Gastroesophageal sphincter (tissue), 4 donors: ENCODE data around the gene HELQ. TPM values are rescaled to one million over a fixed set of nuclear protein-coding genes. Genes with fewer than 3 reads are reported as not detected.
A peak's percentile ranks its signal among the peaks of the same experiment; 100 is the strongest.
"Not testable (repeated sequence)": the region's sequence is repeated elsewhere in the genome, so short reads cannot be mapped to it uniquely, and the experiment has no call there.

Experiments
- ATAC-seq: fragments of 150-250 bp; one replicate; pipeline ENCODE4 v1.9.1; 2016; ENCODE audit warnings: mild to moderate bottlenecking, moderate library complexity
- H3K27ac ChIP-seq, 4 donors: fragments of 200-600 bp; sonication (generic) in 3 of 4; 1 replicate in 3 of 4; 2 replicates in 1 of 4; pipeline ENCODE4 v1.5.1; 2016 to 2019
- H3K27me3 ChIP-seq: fragments of 200-600 bp; sonication (generic); one replicate; pipeline ENCODE4 v1.5.1; 2019
- H3K36me3 ChIP-seq, 2 donors: fragments of 200-600 bp; sonication (generic); one replicate each; pipeline ENCODE4 v1.5.1; 2019; ENCODE audit warnings: control low read depth in 1 of 2
- H3K4me1 ChIP-seq, 3 donors: fragments of 200-600 bp; sonication (generic); 1 replicate in 2 of 3; 2 replicates in 1 of 3; pipeline ENCODE4 v1.5.1; 2016 to 2019; ENCODE audit warnings: control low read depth in 2 of 3
- H3K4me3 ChIP-seq, 2 donors: fragments of 200-600 bp; sonication (generic); one replicate each; pipeline ENCODE4 v1.5.1; 2019; ENCODE audit warnings: mild to moderate bottlenecking in 1 of 2, moderate library complexity in 1 of 2
- H3K9me3 ChIP-seq, 3 donors: fragments of 200-600 bp; sonication (generic); one replicate each; pipeline ENCODE4 v1.5.1; 2017 to 2019; ENCODE audit warnings: control low read depth in 2 of 3
- CTCF ChIP-seq, 4 experiments: fragments of 200-600 bp in 2 of 4; fragments of 450-650 bp in 2 of 4; sonication (generic) in 1 of 4; IDR thresholded peaks; one replicate each; pipeline ENCODE4 v1.5.1; 2017 to 2019; ENCODE audit warnings: antibody characterized with exemption in 4 of 4, mild to moderate bottlenecking in 2 of 4, moderate library complexity in 2 of 4
- EP300 ChIP-seq: sonication (generic); formaldehyde crosslinking; IDR thresholded peaks from one replicate; pipeline ENCODE4 v1.6.1; 2017; ENCODE audit warnings: antibody characterized with exemption, mild to moderate bottlenecking
- POLR2A ChIP-seq, 2 donors: fragments of 450-650 bp; IDR thresholded peaks; one replicate each; pipeline ENCODE4 v1.6.1; 2017; ENCODE audit warnings: antibody characterized with exemption in 2 of 2, mild to moderate bottlenecking in 2 of 2, moderate library complexity in 1 of 2
- POLR2AphosphoS5 ChIP-seq: sonication (generic); formaldehyde crosslinking; IDR thresholded peaks from one replicate; pipeline ENCODE4 v1.6.1; 2017; ENCODE audit warnings: antibody characterized with exemption
- WGBS, 2 donors: methylation state at CpG; one replicate each; pipeline ENCODE4 v1.1.5; 2018; ENCODE audit warnings: low coverage in 1 of 2; 5-methylcytosine and 5-hydroxymethylcytosine counted together
- total RNA-seq, 4 donors: library from RNA; depleted of rRNA; stranded (reverse); fragments of >200 nt; gene quantifications; one replicate each; pipeline ENCODE4 v1.1.0, GENCODE V29; 2016

The HELQ gene
- total RNA-seq, result 10 to 100 TPM; 10.3 to 16.7 (median 13.6) TPM

- H3K4me1 ChIP-seq, result peaks cover 9 to 44% (median 14%) of the 10 kb centered on the region in 3 donors
- peak within 1 kb of the TSS; percentile 94 to 100 (median 98) for H3K27ac ChIP-seq
- no peak for TF ChIP-seq EP300
- TF ChIP-seq POLR2A (IDR thresholded peaks at IDR 0.05), result peak; percentile 58 to 76
- peak; percentile 88 for TF ChIP-seq POLR2AphosphoS5
- peak in 3 of 4 experiments; percentile 30 to 54 (median 47) for TF ChIP-seq CTCF (IDR thresholded peaks at IDR 0.05)
- peak within 1 kb of the TSS; percentile 75 to 99 for H3K4me3 ChIP-seq
- WGBS, 2 donors, result 0% methylated on average over 7 to 41 of the region's 58 CpGs
- H3K9me3 ChIP-seq, result no peaks in the 10 kb centered on the region
- peaks cover 0 to 62% of the 10 kb centered on the region in 2 donors for H3K36me3 ChIP-seq
- H3K27me3 ChIP-seq, result no peaks in the 10 kb centered on the region
- peak; percentile 99 for ATAC-seq
Measured at GRCh38 chr4:83455281-83456183, at the start of gene HELQ, which contains the start of gene MRPS18C. HELQ (minus strand) TSS chr4:83455823; CDS start chr4:83455693, 130 bp downstream. MRPS18C (plus strand) TSS chr4:83456058; CDS start chr4:83456078, 20 bp downstream.

GRCh38 chr4:83504996-83505395 lies 49.4 kb upstream of the HELQ start:
- Histone ChIP-seq H3K27ac (no peak overlapping the region), H3K4me3 (no peak overlapping the region), H3K36me3 (no peaks in the 10 kb centered on the region), H3K27me3 (no peaks in the 10 kb centered on the region), H3K9me3 (no peaks in the 10 kb centered on the region), H3K4me1 (no peaks in the 10 kb centered on the region)
- no peak for ATAC-seq
- WGBS, 2 donors, result 86 to 93% methylated on average over 7 to 10 of the region's 10 CpGs
- TF ChIP-seq CTCF (IDR thresholded peaks at IDR 0.05) (no peak), EP300 (no peak), POLR2AphosphoS5 (no peak), POLR2A (IDR thresholded peaks at IDR 0.05) (no peak)

GRCh38 chr4:83504503-83504902 lies 48.9 kb upstream of the HELQ start:
- ATAC-seq, result no peak
- no peaks in the 10 kb centered on the region for H3K36me3 ChIP-seq

GRCh38 chr4:83503974-83504373 lies 48.4 kb upstream of the HELQ start:
- H3K4me1 ChIP-seq, result no peaks in the 10 kb centered on the region

More at GRCh38 chr4:83504503-83504902, 48.9 kb upstream of the HELQ start:
- TF ChIP-seq POLR2AphosphoS5, result no peak
- no peak for TF ChIP-seq POLR2A (IDR thresholded peaks at IDR 0.05)
- no peak for TF ChIP-seq EP300
- no peak for TF ChIP-seq CTCF (IDR thresholded peaks at IDR 0.05)
- Histone ChIP-seq H3K4me3 (no peak overlapping the region), H3K27me3 (no peaks in the 10 kb centered on the region), H3K9me3 (no peaks in the 10 kb centered on the region), H3K27ac (no peak overlapping the region), H3K4me1 (no peaks in the 10 kb centered on the region)
- 56 to 100% methylated on average over 2 to 4 of the region's 4 CpGs for WGBS, 2 donors

GRCh38 chr4:83501671-83502070 lies 46.0 kb upstream of the HELQ start:
- WGBS, 2 donors, result 75 to 87% methylated on average over 2 to 3 of the region's 3 CpGs
- ATAC-seq, H3K9me3 ChIP-seq, H3K36me3 ChIP-seq, H3K27ac ChIP-seq, H3K4me1 ChIP-seq, H3K4me3 ChIP-seq, H3K27me3 ChIP-seq: not testable (repeated sequence)

More at GRCh38 chr4:83503974-83504373, 48.4 kb upstream of the HELQ start:
- H3K4me3 ChIP-seq, result no peak overlapping the region
- H3K9me3 ChIP-seq, result no peaks in the 10 kb centered on the region
- no peaks in the 10 kb centered on the region for H3K27me3 ChIP-seq
- ATAC-seq, result no peak
- no peak for TF ChIP-seq POLR2A (IDR thresholded peaks at IDR 0.05)
- no peaks in the 10 kb centered on the region for H3K36me3 ChIP-seq
- H3K27ac ChIP-seq, result no peak overlapping the region

- Histone ChIP-seq H3K4me1 (no peaks in the 10 kb centered on the region), H3K27ac (no peak overlapping the region), H3K9me3 (no peaks in the 10 kb centered on the region), H3K4me3 (no peak overlapping the region), H3K36me3 (no peaks in the 10 kb centered on the region), H3K27me3 (no peaks in the 10 kb centered on the region)
- TF ChIP-seq CTCF (IDR thresholded peaks at IDR 0.05) (no peak), EP300 (no peak), POLR2A (IDR thresholded peaks at IDR 0.05) (no peak), POLR2AphosphoS5 (no peak)
- ATAC-seq, result no peak
- 83 to 86% methylated on average over 1 of the region's 1 CpG for WGBS, 2 donors
Measured at GRCh38 chr4:83498187-83498586, 42.6 kb upstream of the HELQ start.

GRCh38 chr4:83496085-83496917 lies 40.7 kb upstream of the HELQ start:
- not testable (repeated sequence) for H3K4me1 ChIP-seq, H3K4me3 ChIP-seq, H3K36me3 ChIP-seq, H3K9me3 ChIP-seq, ATAC-seq, H3K27me3 ChIP-seq, H3K27ac ChIP-seq
- 77 to 100% methylated on average over 1 to 5 of the region's 8 CpGs for WGBS, 2 donors
